HepG2 (cell line): ENCODE measurements around the gene PTTG1. TPM values are rescaled to one million over a fixed set of nuclear protein-coding genes. Genes with fewer than 3 reads are reported as not detected.
A peak's percentile ranks its signal among the peaks of the same experiment; 100 is the strongest.

Experiments
- ATAC-seq: fragments of 200-7000 bp; cut with Tn5 transposase; 3 replicates; pipeline ENCODE4 v1.9.1; 2020; ENCODE audit warnings: mild to moderate bottlenecking, moderate library complexity
- BruUV-seq: library from RNA; stranded (reverse); fragments of 400-500 nt; replicated peaks from 2 replicates; lab custom pipeline; 2021; lab: Mats Ljungman, UMichigan
- CTCF ChIA-PET: fragments of 300-600 bp; formaldehyde crosslinking; extraction: SDS; loops from one replicate; lab custom pipeline; 2021; ENCODE audit warnings: low total read pairs, inconsistent platforms, low intra/inter-chr PET ratio; lab: Yijun Ruan, JAX
- POLR2A ChIA-PET: fragments of 350-600 bp; sonication (Branson Sonifier 250); formaldehyde crosslinking; loops from one replicate; lab custom pipeline; 2020; ENCODE audit warnings: antibody characterized with exemption, inconsistent platforms; lab: Yijun Ruan, JAX
- DNase-seq: peaks from one replicate; pipeline ENCODE4 v3.0.0-alpha.2; 2015; ENCODE audit warnings: low spot score
- FAIRE-seq: peaks from 3 replicates; lab custom pipeline; 2011; peaks lifted over from hg19 to GRCh38; lab: Jason Lieb, UNC
- H2AFZ ChIP-seq: one replicate; pipeline ENCODE4 v1.6.1; 2011; ENCODE audit warnings: low read length, inconsistent platforms
- H3K27ac ChIP-seq: fragments of 300-600 bp; 3 replicates; pipeline ENCODE4 v1.8.0; 2011; ENCODE audit warnings: mixed run types, mild to moderate bottlenecking, mixed read lengths, low read length, inconsistent platforms; ENCODE audit not compliant: insufficient read depth; ENCODE audit errors: extremely low read length
- H3K27me3 ChIP-seq, 2 experiments: fragments of 200-600 bp in 1 of 2; 2 replicates in 1 of 2; 3 replicates in 1 of 2; pipeline versions ENCODE4 v1.6.0 to v1.8.0; 2011; ENCODE audit warnings: low read length in 2 of 2, mild to moderate bottlenecking in 2 of 2, moderate library complexity in 2 of 2, inconsistent platforms in 1 of 2; ENCODE audit not compliant: insufficient read depth in 2 of 2, control insufficient read depth in 1 of 2
- H3K36me3 ChIP-seq, 2 experiments: fragments of 200-600 bp in 1 of 2; replicated peaks in 1 of 2; 2 replicates in 1 of 2; 3 replicates in 1 of 2; pipeline versions ENCODE4 v1.5.1 to v1.8.0; 2011; ENCODE audit warnings: low read length in 2 of 2, inconsistent platforms in 1 of 2; ENCODE audit not compliant: insufficient read depth in 2 of 2, control insufficient read depth in 1 of 2
- H3K4me1 ChIP-seq: 2 replicates; pipeline ENCODE4 v1.5.1; 2012; ENCODE audit warnings: low read length, inconsistent platforms; ENCODE audit not compliant: insufficient read depth
- H3K4me2 ChIP-seq: 2 replicates; pipeline ENCODE4 v1.6.0; 2011; ENCODE audit warnings: low read depth, low read length, inconsistent platforms
- H3K4me3 ChIP-seq, 3 experiments: fragments of 200-600 bp in 1 of 3; sonication (generic), shearing (Covaris generic) in 1 of 3; replicated peaks in 1 of 3; 2 replicates each; pipeline ENCODE4 v1.5.1; 2011 to 2016; ENCODE audit warnings: low read length in 3 of 3, inconsistent platforms in 2 of 3, low read depth in 2 of 3, mild to moderate bottlenecking in 2 of 3, control low read depth in 1 of 3, mixed read lengths in 1 of 3; ENCODE audit not compliant: insufficient read depth in 1 of 3
- H3K79me2 ChIP-seq: one replicate; pipeline ENCODE4 v1.6.1; 2011; ENCODE audit warnings: low read length, inconsistent platforms; ENCODE audit not compliant: insufficient read depth
- H3K9ac ChIP-seq: 2 replicates; pipeline ENCODE4 v1.6.0; 2011; ENCODE audit warnings: mild to moderate bottlenecking, low read depth, low read length, inconsistent platforms; ENCODE audit not compliant: insufficient read depth
- H3K9me3 ChIP-seq: 2 replicates; pipeline ENCODE4 v1.5.1; 2012; ENCODE audit warnings: mild to moderate bottlenecking, low read length
- H4K20me1 ChIP-seq: 2 replicates; pipeline ENCODE4 v1.6.0; 2011; ENCODE audit warnings: inconsistent platforms, mild to moderate bottlenecking, low read length, moderate library complexity; ENCODE audit not compliant: insufficient read depth
- GFI1 ChIP-seq: sonication (generic); formaldehyde crosslinking; IDR thresholded peaks from 2 replicates; pipeline ENCODE4 v1.5.0; 2020; ENCODE audit warnings: missing genetic modification reagents, mild to moderate bottlenecking, borderline replicate concordance
- THAP9 ChIP-seq: sonication (generic); formaldehyde crosslinking; IDR thresholded peaks from 2 replicates; pipeline ENCODE4; 2020; ENCODE audit warnings: missing genetic modification reagents, mild to moderate bottlenecking, borderline replicate concordance
- ZNF280B ChIP-seq: sonication (generic); formaldehyde crosslinking; IDR thresholded peaks from 2 replicates; pipeline ENCODE4 v1.5.0; 2020; ENCODE audit warnings: missing genetic modification reagents, mild to moderate bottlenecking, borderline replicate concordance
- WGBS: methylation state at CpG from one replicate; pipeline ENCODE4 v1.1.6; 2017; ENCODE audit warnings: low lambda C conversion rate; 5-methylcytosine and 5-hydroxymethylcytosine counted together
- in situ Hi-C: cut with HindIII; loops from 2 replicates; pipeline ENCODE4 v1.10.0; 2017; ENCODE audit warnings: low pct_unique_long_range_greater_than_20kb; ENCODE audit not compliant: extremely low pct_ligation_motif_present
- intact Hi-C: fragments of 100-400 bp; cut with micrococcal nuclease; formaldehyde crosslinking; loops from one replicate; pipeline ENCODE4 v1.10.0; 2022; ENCODE audit not compliant: unreplicated experiment
- polyA plus RNA-seq, 8 experiments: library from polyadenylated mRNA; depleted of rRNA in 3 of 8; stranded (reverse) in 7 of 8; unstranded in 1 of 8; fragments of >200 nt; fragmentation: Illumina TruSeq in 4 of 8; extraction: Trizol in 4 of 8; gene quantifications; 2 replicates each; pipeline versions ENCODE4 v1.2.1 to v1.2.3, GENCODE V29; 2011 to 2016; ENCODE audit warnings: low read depth in 4 of 8, missing spikeins in 1 of 8, mixed read lengths in 1 of 8; ENCODE audit not compliant: insufficient read depth in 1 of 8
- total RNA-seq, 5 experiments: library from RNA; depleted of rRNA; stranded (reverse); fragments of >200 nt; fragmentation: Illumina TruSeq; extraction: Trizol; gene quantifications; 2 replicates each; pipeline ENCODE4 v1.2.3, GENCODE V29; 2016; ENCODE audit warnings: low read depth in 1 of 5

PTTG1 gene
- total and polyA plus RNA-seq, 2 of the 13 experiments (the other 11 are each of a cell fraction or from before 2014, with no cell fraction given), result 102 to 161 TPM

DNA sequence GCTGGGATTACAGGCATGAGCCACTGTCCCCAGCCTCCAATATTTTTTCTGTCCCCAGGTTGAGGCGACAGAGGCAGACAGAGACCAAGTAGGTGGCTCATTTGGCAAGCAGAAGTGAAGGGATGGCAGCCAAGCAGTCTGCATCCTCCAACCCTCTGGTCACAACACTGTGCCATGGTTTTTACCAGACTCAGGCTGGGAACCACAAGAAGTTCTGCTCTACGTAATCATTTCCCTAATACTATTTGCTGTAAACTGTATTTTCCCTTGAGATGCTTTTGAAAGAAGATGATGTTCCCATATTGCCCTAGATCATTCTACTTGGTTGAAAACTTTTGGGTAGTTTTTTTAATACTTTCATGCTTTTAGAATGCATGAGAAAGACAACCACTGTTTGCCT, 40.5 kb downstream of the PTTG1 start:
- ATAC-seq (no peak), DNase-seq (no peak), FAIRE-seq (no peak)
- ChIA-PET CTCF (no interaction called here), POLR2A (no interaction called here)
- Histone ChIP-seq H3K4me1 (peaks cover 70% of the 10 kb centered on the region), H3K27ac (no peak overlapping the region), H3K4me3 (no peak overlapping the region), H3K36me3 (no peaks in the 10 kb centered on the region), H3K9ac (no peak overlapping the region), H3K27me3 (no peaks in the 10 kb centered on the region), H3K4me2 (0 out of 2 replicates have a peak overlapping the region, but pooled peaks have one; percentile 16), H3K9me3 (no peaks in the 10 kb centered on the region), H3K79me2 (no peaks in the 10 kb centered on the region), H4K20me1 (no peaks in the 10 kb centered on the region), H2AFZ (no peak overlapping the region)
- BruUV-seq, result no TSS peak
- in situ Hi-C loops, result no loop called here
- intact Hi-C loops, result loop anchor here (10.0 kb wide), 1 partner anchor 423 kb away; no protein-coding TSS in a partner anchor
- TF ChIP-seq THAP9, result no peak
- TF ChIP-seq GFI1 (CRISPR knock-in tag), result no peak
- TF ChIP-seq ZNF280B (CRISPR knock-in tag), result no peak
- WGBS, result 81% methylated on average over 2 of the region's 2 CpGs
